ENCODE measurements around the gene PARD6G.

PARD6G gene

DNA sequence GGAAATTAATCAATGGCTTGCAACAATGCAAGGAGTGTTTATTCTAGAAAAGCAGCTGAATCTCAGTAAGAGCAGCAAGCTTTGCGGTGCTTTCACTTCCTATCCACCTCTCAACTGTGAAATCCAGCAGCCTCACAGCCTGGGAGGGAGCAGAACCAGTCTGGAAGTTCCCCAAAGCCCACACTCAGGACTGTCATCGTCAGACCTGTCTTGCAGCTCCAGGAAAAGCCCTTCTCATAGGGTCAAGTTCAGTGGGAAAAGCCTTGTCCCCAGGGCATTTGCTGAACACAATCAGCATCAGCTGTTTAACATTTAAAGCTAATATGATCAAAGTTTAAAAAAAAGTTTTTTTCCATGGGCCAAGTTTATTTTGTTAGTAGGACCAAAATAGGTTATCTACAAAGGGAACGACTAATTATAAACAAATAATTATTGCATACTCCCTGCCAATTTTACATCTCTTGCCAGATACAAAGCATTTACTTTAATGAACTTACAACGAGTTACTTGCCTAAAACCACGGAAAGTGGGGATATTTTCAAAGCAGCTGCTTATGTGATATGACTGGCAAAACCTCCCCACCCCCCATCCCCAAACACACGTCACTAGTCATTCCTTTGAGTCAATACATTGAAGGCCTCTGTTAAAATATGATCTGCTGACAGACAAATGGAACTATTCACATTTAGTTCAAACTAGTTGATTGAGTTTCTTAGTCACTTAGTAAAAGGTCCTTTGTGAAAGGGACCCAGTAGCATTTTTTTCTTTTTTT, 36.8 kb downstream of the PARD6G start:
- DNase-seq: no peak

DNA sequence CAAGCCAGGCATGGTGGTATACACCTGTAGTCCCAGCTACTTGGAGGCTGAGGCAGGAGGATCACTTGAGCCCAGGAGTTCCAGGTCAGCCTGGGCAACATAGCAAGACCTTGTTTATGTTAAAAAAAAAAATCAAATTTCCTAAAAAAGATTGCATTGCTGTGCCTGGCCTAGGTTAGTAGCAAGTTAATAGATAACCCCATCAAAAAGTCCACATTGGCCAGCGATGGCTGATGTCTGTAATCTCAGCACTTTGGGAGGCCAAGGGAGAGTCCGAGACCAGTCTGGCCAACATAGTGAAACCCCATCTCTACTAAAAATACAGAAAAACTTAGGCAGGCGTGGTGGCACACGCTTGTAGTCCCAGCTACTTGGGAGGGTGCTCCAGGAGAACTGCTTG, 38.7 kb downstream of the PARD6G start:
- no peak for DNase-seq

DNA sequence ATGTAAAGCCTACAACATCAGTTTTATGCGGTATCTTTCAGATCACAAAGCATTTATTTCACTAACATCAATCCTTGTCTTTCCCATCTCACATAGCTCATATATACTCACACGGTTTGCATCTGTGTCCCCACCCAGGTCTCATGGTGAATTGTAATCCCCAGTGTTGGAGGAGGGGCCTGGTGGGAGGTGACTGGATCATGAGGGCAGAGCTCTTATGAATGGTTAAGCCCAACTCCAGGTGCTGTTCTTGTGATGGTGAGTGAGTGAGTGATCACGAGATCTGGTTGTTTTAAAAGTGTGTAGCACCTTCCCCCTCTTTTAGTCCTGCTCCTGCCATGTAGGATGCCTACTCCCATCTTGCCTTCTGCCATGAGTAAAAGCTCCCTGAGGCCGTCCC, 42.0 kb downstream of the PARD6G start:
- DNase-seq: no peak

DNA sequence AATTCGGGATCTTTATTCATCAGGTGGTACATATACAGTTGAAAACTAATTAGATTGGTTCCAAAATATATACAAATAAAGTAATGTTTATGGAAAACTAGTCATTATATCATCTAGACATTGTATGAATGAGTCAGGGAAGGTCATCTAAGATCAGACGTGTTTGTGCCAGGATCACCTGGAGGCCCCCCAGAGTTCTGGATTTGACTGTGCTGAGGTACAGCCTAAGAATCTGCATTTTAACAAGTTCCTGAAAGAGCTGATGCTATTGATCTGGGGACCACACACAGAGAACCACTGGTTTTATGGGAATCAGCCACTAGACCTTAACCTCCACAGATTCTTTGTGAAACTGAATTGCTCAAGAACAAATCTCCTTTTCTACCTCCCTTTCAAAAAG, 43.2 kb downstream of the PARD6G start:
- DNase-seq: no peak

DNA sequence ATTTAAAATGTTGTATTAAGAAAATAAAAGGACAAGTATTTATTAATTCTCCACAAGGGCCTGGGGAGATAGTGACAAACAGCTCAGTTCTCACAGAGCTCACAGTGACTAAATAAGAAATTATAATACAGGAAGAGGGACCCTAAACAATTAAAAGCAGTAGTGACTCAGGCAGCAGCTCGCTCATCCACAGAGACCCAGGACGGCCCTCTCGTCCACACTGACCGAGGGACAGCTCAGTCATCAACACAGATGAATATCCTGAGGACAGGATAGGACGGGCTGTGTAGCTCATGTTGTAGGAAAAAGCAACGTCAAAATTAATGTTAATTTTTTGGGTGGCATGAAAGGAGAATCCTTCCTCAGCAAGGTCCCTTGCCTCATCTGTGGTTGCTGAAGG, 44.1 kb downstream of the PARD6G start:
- no peak for DNase-seq

DNA sequence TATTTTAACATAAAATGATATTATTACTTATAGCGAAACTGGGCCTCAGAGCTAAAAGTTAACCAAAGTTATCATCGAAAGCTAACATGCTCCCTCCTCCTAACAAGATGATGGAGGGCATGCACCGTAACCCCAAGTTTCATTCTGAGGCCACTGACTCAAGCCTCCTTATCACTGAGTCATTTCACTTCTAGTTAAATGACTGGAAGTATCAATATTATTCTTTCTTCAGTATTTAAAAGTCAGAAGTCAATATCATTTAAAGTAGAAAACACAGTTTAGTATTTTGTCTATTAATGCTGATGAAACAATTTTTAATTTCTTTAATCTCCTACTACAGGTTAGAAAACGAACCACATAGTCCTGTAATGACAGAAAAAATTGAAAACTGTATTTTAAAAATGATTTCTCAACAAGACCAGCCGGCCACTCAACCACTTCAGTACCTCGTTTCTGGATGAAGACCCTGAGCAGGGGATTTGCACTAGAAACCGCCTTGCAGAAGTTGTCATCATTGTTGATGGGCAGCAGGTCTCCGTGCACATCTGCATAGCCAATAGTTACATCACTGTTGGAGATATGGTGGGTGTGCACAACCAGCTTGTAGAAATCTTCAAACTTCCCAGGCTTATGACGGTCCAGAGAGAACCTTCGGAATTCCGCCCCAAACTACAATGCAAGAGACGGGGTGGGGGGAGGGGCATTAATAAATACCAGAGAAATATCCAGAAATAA, 44.9 kb downstream of the PARD6G start:
- DNase-seq: no peak

DNA sequence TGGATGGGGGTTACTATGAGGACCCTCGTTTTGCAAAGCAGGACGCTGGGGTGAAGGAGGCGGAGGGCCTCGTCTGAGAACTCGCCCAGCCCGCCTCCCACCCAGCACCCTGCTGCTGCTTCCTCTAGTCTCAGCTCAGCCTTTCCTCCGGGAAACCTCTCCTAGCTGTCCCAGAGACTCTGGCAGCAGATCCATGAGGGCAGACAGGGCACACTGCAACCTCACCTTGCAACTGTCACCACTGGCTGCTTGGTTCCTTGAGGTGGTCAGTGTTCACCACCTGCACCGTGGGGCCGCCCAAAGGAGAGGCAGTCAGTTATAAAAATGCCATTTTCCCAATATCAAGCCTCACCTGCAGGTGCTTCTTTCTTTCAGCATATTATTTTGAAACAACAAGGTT, 45.6 kb downstream of the PARD6G start:
- no peak for DNase-seq

DNA sequence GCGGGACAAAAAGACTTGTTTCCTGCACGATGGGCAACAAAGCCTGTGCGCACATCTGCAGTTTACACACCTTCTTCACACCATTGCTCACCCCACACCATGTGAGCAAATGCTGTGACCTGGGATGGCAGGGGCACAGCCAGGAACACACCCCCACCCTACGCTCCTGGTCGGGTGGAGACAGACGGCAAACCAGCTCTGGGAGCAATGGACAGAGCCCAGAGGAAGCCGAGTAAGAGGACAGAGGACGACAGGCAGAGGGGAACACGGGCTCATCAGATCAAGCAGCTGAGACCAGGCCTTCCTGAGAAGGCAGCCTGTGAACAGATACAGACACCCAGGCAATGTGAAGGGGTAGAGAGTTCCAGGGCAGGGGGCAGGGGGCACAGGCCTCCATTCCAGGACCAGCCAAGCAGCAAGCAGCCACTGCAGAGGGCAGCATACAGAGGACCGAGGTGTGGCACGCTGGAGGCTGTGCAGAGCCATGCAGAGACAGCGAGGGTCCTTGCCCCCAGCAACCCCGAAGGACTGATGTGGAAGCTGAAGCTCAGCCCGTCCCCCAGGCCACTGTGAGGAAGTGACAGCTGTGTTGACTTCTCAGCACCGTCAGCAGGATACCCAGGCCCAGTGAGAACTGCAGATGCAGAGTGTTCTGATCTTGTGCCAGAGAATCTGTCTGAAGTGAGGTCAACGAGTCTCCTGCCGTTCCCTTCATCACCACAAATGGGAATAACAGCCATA, 46.2 kb downstream of the PARD6G start:
- DNase-seq: peak; percentile 51 to 57

DNA sequence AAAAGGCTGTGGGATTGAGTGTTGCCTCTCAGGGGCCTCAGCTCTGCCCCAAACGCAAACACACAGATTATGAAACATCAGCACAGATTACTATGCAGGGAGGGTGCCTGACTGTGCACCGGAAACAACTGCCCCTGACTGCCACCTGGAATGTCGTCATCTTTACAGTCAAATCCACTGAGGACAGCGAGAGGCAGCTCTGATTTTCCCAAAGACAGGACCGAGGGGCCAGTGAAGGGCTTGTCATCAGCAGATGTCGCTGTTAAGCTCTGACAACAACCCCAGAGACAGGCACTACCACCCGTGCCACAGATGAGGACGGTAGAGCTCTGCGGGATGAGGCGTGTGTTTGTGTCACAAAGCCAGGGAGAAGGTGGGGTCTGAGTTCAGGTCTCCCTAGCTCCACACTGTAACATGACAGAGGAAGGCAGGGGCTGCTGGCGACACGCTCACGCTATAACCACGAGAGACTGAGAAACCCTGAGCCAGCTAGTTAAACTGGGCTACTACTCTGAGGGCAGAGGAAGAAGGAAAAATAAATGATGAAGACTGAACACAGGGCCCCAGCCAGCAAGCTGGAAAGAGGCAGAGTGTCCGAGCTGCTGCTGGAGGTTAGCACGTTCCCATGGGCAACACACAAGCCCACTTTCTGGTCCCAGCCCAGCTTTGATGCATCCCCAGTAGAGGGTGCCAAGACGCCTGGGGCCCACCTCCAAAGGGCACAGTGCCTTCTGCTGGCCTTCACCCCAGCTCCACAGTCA, 47.0 kb downstream of the PARD6G start:
- peak; percentile 83 to 89 for DNase-seq

DNA sequence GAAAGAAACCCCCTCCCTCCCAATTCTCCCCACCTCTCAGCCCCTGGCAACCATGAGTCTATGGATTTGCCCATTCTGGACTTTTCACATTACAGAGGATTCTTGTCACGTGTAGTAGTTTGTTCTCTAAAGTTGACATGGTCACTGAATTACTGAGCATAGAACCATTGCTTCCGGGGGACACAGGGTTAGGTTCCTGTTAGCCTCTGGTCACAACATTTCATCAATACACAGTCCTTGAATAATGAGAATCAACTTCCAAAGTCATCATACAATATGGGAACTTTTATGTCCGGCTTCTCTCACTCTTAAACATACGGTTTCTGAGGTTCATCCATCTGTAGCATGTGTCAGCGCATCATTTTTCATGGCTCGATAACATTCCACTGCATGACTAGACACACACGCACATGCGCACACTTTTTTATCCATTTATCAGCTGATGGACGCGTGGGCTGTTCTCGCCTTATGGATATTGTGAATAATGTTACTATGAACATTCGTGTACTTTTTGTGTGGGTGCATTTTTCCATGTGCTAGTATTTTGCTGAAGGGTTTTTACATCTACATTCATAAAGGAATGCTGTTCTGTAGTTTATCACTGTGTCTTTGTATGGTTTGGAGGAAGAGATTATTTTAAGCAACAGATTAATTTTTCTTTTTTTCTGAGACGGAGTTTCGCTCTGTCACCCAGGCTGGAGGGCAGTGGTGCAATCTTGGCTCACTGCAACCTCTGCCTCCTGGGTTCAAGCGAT, 48.1 kb downstream of the PARD6G start:
- DNase-seq: no peak

DNA sequence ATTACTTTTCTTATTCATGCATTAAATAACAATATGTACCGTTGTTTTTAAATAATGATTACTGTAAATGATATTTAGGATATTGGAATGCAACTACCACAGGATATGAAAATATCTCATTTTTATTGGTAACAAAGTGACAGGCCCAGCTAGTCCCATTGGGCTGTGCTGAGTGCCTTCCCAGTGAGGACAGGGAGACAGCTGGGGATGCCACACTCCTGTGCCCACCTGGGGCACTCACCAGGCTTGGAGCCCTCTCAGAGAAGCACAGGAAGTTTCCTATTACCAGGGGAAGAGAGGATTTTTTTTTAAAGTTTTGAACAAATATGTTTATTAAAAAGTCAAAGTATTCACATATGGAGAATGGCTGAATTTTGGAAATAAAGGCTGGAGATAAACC, 48.9 kb downstream of the PARD6G start:
- no peak for DNase-seq

DNA sequence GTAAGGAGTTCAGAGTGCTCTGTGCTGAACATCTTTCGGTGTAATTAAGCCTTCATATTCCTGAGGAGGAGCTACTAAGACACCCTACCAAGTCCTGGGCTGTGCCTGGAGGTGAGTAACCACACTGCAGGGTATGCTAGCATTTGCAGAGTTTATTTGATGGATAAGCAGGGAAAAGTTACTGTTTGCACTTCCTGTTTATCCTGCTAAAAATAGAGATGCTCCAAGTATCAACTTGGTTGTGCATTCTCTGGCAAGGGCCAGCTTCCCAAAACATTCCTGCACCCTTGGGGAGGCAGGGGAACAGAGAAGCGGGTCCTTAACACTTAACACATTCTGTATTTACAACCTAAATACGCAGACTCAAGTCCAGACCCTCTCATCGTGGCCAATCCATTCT, 49.8 kb downstream of the PARD6G start:
- DNase-seq: no peak

DNA sequence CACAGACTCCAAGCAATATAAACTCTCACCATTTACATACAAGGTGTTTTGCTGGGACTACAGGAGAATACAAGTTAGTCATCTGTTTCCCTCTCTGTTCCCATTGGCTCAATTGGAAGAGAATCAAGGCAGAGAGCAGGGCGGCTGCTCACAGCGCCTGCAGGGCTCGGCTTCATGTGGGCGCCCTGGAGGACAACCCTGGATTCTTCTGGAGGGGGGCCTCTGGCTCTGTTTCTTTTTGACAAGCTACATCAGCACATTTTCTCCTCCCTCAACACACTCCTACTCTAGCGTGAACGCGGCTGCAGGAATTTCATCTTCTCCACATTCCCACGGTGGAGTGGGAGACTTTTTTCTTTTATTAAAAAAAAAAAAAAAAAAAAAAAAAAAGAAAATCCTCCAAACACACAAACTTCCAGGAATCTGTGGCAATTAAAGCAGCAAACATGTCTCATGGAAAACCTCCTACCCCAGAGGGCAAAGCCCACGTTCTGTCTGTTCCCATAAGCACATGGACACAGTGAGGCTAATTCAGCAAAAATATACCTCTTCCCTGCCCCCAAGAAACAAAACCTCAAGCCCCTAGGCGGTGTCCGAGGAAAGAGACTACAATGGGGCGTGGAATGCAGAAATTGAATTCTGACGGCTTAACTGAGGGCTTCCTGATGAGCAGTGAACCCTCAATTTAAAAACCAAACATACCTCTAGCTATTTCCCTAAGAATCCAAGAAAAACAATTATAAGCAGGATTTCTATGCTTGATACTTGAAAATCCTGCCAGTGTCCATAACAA, 50.6 kb downstream of the PARD6G start:
- no peak for DNase-seq

DNA sequence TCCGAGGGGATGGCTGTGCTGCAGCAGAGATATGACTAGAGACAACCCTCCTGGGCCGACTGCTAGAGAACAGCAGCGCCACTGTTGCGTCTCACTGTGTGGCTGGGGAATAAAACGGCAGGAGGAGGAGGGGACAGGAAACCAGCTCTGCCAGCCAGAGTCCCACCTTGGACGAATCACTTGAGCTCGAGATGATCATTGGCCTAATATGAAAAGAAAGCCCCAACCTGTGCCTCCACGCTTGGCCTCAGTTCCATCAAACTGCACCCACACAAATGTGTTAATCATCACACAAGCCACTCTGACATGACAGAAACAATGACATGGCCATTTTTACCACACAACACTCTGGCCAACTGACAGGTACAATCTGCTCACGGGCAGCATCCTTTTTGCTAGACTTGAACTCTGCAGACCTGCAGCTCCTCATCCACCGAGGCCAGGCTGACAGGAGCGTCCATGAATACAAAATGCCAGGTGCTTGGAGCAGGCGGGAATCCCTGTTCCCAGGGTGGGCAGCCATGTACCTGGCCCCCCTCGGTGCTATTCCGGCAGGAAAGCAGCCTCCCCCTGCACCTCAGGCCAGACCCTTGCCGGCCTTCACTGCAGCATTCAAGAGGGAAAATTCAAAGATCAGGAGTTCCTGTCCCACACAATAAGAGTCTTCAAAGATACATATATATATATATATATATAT, 52.3 kb downstream of the PARD6G start:
- no peak for DNase-seq

DNA sequence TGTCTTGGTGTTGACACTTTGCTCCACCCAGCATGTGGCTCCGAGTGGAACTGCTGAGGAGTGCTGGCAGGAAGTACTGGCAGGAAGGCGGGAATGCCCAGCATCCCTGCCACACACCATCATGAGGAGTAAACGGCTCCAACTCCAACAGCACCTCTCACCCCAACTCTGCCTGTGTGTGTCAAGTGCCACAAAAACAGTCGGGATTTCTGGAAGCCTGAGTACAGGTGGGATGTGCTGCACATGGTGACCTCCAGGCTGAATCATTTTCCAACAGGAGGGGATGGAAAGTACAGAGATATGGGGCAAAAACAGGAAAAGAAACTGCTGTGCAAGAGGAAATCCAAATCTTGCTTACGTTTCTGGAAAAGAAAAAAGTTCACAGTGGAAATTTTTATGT, 53.6 kb downstream of the PARD6G start:
- DNase-seq: no peak

DNA sequence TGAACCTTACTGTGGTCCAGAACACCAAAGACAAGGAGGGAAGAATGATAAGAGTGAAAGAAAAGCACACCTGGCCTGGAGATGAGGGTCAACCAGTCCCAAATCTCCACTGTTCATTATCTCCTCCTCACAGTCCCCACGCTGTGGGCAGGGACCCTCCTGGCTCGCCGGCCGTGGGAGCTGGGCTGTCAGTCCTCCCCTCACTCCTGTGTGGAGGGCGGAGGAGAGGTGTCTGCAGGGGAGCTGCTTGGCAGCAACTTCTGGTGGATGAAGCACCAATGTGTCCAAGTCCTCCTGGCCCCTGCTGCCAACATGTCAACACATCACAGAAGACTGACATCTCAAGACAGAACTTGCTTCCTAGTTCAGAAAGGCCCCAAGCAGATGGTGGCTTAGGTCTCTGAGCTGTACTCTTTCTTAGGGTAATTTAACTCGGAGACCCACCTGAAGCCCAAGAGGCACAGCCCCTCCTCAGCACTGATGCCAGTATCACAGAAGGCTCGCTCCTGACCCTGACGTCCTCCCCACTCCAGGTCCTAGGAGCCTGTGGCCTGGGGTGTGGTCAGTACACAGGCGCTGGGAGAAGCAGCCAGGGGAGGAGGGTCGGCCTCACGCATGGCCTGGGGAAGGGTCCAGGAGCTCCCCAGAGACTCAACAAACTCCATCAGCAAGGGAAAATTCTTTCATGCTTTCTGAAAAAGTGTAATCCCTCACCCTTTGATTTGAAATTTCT, 54.5 kb downstream of the PARD6G start:
- DNase-seq: no peak

DNA sequence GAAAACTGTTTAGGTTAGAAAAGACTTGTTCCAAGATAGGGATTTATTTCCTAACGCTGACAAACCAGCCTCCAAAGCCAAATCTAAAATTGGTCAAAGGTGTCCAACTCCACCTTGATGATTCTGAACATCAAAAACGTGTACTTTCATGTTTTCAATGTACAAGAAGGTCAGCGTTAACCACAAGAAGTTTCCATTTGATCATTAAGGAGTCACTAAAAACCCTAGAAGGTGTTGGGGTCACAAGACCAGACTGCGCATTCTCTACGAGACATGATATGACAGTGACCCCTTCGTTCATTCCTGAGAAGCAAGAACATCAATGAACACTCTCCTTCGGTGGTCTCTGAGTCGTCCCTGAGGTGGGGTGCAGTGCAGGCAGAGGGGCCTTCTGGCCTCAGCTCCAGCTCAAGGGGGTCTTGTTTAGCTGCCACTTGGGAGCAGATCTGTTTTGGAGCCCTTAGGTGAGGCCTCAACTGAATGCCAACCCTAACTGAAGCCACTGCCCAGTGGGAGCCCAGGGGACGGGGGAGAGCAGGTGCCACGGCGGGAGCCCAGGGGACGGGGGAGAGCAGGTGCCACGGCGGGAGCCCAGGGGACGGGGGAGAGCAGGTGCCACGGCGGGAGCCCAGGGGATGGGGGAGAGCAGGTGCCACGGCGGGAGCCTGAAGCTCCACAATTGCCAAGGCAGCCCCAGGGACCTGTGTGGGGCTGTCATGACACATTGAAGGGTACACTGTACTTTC, 55.2 kb downstream of the PARD6G start:
- DNase-seq: no peak

DNA sequence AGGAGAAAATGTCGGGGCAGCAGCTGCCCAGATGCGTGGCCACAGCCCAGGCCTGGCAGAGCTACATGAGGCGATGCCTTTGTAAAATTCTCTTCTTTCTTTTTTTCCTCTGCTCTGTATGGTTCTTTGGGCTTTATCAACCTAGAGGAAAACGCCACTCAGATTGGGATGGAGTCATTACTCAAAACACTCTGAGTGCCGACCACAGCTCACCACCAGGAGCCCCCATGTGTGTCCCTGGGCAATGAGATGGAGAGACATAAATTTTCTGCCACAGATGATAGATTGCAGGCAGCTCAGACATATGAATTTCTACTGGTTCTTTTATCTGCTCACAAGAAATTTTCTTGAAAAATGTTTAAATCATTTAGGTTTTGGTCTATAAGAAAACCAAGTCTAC, 56.0 kb downstream of the PARD6G start:
- DNase-seq: no peak

DNA sequence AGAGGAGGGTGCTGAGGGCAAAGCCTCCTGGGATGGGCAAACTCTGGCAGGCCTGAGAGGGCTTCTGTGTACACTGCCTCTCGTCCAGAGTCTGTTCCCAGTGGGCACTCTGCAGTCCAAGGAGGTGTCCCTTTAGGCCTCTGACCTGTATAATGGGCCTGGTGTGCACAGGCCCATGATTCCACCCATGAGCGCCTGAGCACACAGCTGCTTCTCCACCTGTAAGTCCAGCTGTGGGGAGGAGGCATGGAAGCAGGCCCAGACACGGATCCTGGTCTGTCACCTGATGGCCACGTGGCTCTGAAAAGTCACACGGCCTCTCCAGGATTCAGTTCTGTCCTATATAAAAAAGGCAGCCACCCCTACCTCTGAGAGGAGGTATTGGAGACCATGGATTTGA, 57.0 kb downstream of the PARD6G start:
- DNase-seq: no peak

DNA sequence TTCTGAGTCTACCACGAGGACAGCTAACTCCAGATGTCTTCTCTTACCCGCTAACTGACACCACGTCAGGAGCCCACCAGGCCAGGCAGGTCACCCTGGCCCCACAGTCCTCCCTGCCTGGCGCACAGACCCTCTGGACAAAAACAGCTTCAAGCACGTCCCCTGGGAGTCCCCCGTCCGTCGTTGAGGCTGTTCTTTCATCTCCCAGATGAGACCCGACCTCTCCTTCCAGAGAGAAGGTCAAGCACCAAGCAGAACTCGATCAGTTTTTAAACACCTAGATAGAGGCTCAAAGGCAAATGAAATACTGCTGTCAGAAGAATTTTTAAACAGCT, 57.8 kb downstream of the PARD6G start:
- DNase-seq: no peak
